ENCODE data around the gene AKNA. TPM values are rescaled to one million over a fixed set of nuclear protein-coding genes. Genes with fewer than 3 reads are reported as not detected.

AKNA gene
- total and polyA plus RNA-seq, 7 donors, result 9.9 to 81.6 (median 16.9) TPM

DNA sequence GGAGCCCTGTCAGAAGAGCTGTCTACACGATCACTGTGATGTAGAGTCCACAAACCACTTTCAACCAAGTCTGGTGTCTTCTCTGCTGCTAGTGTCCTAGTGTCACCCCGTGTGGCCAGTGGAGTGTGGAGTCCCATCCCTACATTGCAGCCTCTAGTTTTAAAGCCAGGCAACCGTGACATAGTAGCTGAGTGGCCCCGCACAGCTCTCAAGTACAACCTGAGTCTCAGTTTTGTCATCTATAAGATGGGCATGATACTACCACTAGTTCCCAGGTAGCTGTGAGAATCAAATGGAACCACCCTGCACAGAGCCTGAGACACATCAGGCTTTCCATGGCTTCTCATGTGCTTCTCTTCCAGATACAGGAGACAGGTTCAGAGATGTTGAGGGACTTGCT lies 43.2 kb upstream of the AKNA start:
- WGBS, 2 donors, result 92% methylated on average over 4 of the region's 4 CpGs
- intact Hi-C loops (cut with DNase I), result no loop called here
- DNase-seq, result peak; percentile 41
- Histone ChIP-seq H3K36me3 (no peaks in the 10 kb centered on the region), H3K4me3 (no peak overlapping the region), H3K27me3 (no peaks in the 10 kb centered on the region), H3K27ac (no peak overlapping the region), H3K4me1 (no peaks in the 10 kb centered on the region), H3K9me3 (no peaks in the 10 kb centered on the region)
- TF ChIP-seq POLR2AphosphoS5 (IDR thresholded peaks at IDR 0.05) (no peak), EP300 (IDR thresholded peaks at IDR 0.05) (no peak), POLR2A (IDR thresholded peaks at IDR 0.05) (no peak)
- TF ChIP-seq, protein P1, sequence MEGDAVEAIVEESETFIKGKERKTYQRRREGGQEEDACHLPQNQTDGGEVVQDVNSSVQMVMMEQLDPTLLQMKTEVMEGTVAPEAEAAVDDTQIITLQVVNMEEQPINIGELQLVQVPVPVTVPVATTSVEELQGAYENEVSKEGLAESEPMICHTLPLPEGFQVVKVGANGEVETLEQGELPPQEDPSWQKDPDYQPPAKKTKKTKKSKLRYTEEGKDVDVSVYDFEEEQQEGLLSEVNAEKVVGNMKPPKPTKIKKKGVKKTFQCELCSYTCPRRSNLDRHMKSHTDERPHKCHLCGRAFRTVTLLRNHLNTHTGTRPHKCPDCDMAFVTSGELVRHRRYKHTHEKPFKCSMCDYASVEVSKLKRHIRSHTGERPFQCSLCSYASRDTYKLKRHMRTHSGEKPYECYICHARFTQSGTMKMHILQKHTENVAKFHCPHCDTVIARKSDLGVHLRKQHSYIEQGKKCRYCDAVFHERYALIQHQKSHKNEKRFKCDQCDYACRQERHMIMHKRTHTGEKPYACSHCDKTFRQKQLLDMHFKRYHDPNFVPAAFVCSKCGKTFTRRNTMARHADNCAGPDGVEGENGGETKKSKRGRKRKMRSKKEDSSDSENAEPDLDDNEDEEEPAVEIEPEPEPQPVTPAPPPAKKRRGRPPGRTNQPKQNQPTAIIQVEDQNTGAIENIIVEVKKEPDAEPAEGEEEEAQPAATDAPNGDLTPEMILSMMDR (IDR thresholded peaks at IDR 0.05), result no peak

DNA sequence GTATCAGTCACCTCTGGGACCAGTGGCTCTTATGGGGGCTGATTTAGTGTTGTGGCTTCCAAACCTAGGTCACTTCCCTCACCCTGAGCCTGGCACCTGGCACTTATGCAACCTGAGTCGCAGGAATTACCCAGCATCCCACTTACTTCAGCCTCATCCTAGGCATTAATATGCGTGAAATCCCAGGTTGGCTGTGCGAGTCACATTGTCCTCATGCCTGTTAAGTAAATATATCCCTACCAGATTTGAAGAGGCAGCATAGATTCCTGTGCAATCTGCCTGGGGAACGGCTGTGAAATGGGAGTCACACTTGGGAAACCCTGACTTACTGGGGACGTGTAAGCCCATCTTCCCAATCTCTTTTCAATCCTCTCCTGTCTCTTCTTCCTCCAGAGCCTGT lies 42.7 kb upstream of the AKNA start:
- 88 to 94% methylated on average over 5 of the region's 5 CpGs for WGBS, 2 donors
- TF ChIP-seq EP300 (IDR thresholded peaks at IDR 0.05) (no peak), POLR2A (IDR thresholded peaks at IDR 0.05) (no peak), POLR2AphosphoS5 (IDR thresholded peaks at IDR 0.05) (no peak)
- TF ChIP-seq, protein P1 (IDR thresholded peaks at IDR 0.05), result no peak
- Histone ChIP-seq H3K27ac (no peak overlapping the region), H3K27me3 (no peaks in the 10 kb centered on the region), H3K36me3 (no peaks in the 10 kb centered on the region), H3K9me3 (no peaks in the 10 kb centered on the region), H3K4me1 (no peaks in the 10 kb centered on the region), H3K4me3 (no peak overlapping the region)
- peak; percentile 22 for DNase-seq
- intact Hi-C loops (cut with DNase I), result no loop called here

DNA sequence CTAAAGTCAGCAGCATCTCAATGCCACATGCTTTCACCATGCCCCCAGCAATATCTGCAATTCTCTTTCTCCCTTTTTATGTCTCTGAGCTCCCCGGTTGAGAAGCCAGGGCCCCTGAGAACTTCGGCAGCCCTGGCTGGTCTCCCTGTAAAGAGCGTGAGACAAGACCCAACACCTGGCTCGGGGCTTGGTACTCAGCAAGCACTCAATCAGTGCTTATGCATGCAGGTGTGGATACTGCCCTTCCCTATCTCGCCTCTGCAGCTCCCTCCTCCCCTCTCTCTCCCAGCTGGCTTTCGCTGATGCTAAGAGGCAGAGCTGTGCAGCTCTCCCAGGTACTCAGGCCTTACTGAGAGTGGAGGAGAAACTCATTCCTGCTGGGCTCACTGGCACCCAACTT lies 41.7 kb upstream of the AKNA start:
- Histone ChIP-seq H3K4me1 (no peaks in the 10 kb centered on the region), H3K36me3 (peaks cover 0 to 3% (median 0%) of the 10 kb centered on the region in 4 donors), H3K4me3 (no peak overlapping the region), H3K27me3 (no peaks in the 10 kb centered on the region), H3K27ac (no peak overlapping the region), H3K9me3 (no peaks in the 10 kb centered on the region)
- intact Hi-C loops (cut with DNase I), result no loop called here
- TF ChIP-seq POLR2AphosphoS5 (IDR thresholded peaks at IDR 0.05), result no peak
- TF ChIP-seq, protein P1 (IDR thresholded peaks at IDR 0.05), result no peak
- TF ChIP-seq POLR2A (IDR thresholded peaks at IDR 0.05), result no peak
- no peak for TF ChIP-seq EP300 (IDR thresholded peaks at IDR 0.05)
- peak; percentile 43 for DNase-seq
- 87 to 89% methylated on average over 6 of the region's 6 CpGs for WGBS, 2 donors

DNA sequence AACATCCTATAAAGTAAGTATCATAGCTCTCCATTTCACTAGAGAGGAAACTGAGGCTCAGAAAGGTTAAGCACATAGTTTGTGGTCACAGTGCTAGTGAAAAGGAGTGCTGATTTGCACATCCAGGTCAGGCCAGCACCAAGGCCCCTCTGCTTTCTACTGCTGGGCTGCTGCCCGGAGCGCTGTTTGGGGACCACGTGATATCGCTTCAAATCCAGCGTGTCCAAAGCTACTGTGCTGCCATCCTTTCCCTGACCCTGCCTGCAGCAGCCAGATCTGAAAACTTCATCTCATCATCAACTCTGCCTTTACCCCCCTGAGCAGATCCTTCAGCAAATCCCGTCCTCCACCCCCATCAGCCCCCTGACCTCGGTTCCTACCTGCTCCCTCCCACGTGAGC lies 40.7 kb upstream of the AKNA start:
- 93 to 94% methylated on average over 8 of the region's 8 CpGs for WGBS, 2 donors
- no peaks in the 10 kb centered on the region for H3K4me1 ChIP-seq
- TF ChIP-seq POLR2A (IDR thresholded peaks at IDR 0.05) (no peak), POLR2AphosphoS5 (IDR thresholded peaks at IDR 0.05) (no peak), EP300 (IDR thresholded peaks at IDR 0.05) (no peak)
- TF ChIP-seq, protein P1 (IDR thresholded peaks at IDR 0.05), result no peak
- H3K36me3 ChIP-seq, result peaks cover 0 to 4% (median 0%) of the 10 kb centered on the region in 4 donors
- intact Hi-C loops (cut with DNase I), result no loop called here
- H3K9me3 ChIP-seq, result no peaks in the 10 kb centered on the region
- H3K27ac ChIP-seq, result no peak overlapping the region
- H3K27me3 ChIP-seq, result no peaks in the 10 kb centered on the region
- no peak overlapping the region for H3K4me3 ChIP-seq
- peak; percentile 17 for DNase-seq

DNA sequence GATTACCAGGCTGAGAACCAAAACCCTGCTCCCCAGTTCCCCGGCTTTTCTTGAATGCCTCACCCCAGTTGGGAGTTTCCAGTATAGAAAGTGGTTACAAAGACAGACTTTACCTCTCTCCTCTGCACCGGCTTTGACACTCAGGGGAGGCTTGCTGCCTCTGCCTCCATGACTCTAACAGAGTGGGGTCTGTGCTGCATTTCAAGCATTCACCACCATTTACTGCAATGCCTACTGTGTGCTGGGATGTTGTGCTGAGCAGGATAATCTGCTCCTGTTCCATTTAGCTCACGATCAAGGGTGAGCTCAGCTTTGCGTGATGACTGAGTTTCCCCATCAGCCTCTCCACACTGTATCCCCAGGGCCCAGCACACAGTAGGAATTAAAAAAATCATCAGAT lies 39.9 kb upstream of the AKNA start:
- TF ChIP-seq POLR2A (IDR thresholded peaks at IDR 0.05) (no peak), POLR2AphosphoS5 (IDR thresholded peaks at IDR 0.05) (no peak), EP300 (IDR thresholded peaks at IDR 0.05) (no peak)
- H3K27ac ChIP-seq, result no peak overlapping the region
- no peaks in the 10 kb centered on the region for H3K4me1 ChIP-seq
- peaks cover 0 to 10% (median 0%) of the 10 kb centered on the region in 4 donors for H3K36me3 ChIP-seq
- no peak overlapping the region for H3K4me3 ChIP-seq
- WGBS, 2 donors, result 92 to 93% methylated on average over 4 of the region's 4 CpGs
- no peaks in the 10 kb centered on the region for H3K27me3 ChIP-seq
- H3K9me3 ChIP-seq, result no peaks in the 10 kb centered on the region
- intact Hi-C loops (cut with DNase I), result no loop called here
- DNase-seq, result peak; percentile 12

All from sigmoid colon (tissue), 7 donors.